WERI-Rb-1 (cell line): Measurements from ENCODE around the gene LGI4.

Experiments used
- DNase-seq: peaks from one replicate; pipeline ENCODE4 v3.0.0-alpha.2; 2020
- H3K27ac ChIP-seq: fragments of 250-450 bp; sonication (Bioruptor Pico); 2 replicates; pipeline ENCODE4 v1.5.1; 2020; ENCODE audit warnings: mild to moderate bottlenecking, moderate library complexity
- H3K27me3 ChIP-seq: fragments of 250-450 bp; sonication (Bioruptor Pico); 2 replicates; pipeline ENCODE4 v1.5.1; 2021; ENCODE audit warnings: mild to moderate bottlenecking, low read depth, moderate library complexity; ENCODE audit not compliant: insufficient read depth, severe bottlenecking
- H3K36me3 ChIP-seq: fragments of 250-450 bp; sonication (Bioruptor Pico); 2 replicates; pipeline ENCODE4 v1.5.1; 2020; ENCODE audit warnings: mild to moderate bottlenecking, moderate library complexity
- H3K4me3 ChIP-seq: 2 replicates; pipeline ENCODE4 v1.5.1; 2011; ENCODE audit warnings: low read depth, mild to moderate bottlenecking, control low read depth, low read length
- H3K9me3 ChIP-seq: fragments of 250-450 bp; sonication (Bioruptor Pico); 2 replicates; pipeline ENCODE4 v1.5.1; 2021; ENCODE audit warnings: mild to moderate bottlenecking, moderate library complexity; ENCODE audit not compliant: severe bottlenecking
- CTCF ChIP-seq: IDR thresholded peaks from 2 replicates; pipeline ENCODE4 v1.5.1; 2011; ENCODE audit warnings: low read depth, mild to moderate bottlenecking, control low read depth, inconsistent platforms, low read length

LGI4 gene

GRCh38 chr19:35144600-35145436 is 10.0 kb upstream of the LGI4 start:
- peaks cover 12% of the 10 kb centered on the region for H3K27me3 ChIP-seq
- H3K4me3 ChIP-seq = no peak overlapping the region
- peak; percentile 21 for DNase-seq
- H3K9me3 ChIP-seq = no peaks in the 10 kb centered on the region
- H3K36me3 ChIP-seq = no peaks in the 10 kb centered on the region
- H3K27ac ChIP-seq = no peak overlapping the region
- no peak for TF ChIP-seq CTCF

- no peaks in the 10 kb centered on the region for H3K9me3 ChIP-seq
- H3K4me3 ChIP-seq = no peak overlapping the region
- H3K36me3 ChIP-seq = no peaks in the 10 kb centered on the region
- no peak for TF ChIP-seq CTCF
- H3K27ac ChIP-seq = no peak overlapping the region
- peaks cover 12% of the 10 kb centered on the region for H3K27me3 ChIP-seq
- no peak for DNase-seq
Measured at GRCh38 chr19:35144259-35144599, 9.4 kb upstream of the LGI4 start.

- Histone ChIP-seq H3K27ac (no peak overlapping the region), H3K27me3 (peaks cover 12% of the 10 kb centered on the region), H3K9me3 (no peaks in the 10 kb centered on the region), H3K36me3 (no peaks in the 10 kb centered on the region), H3K4me3 (no peak overlapping the region)
- no peak for DNase-seq
- TF ChIP-seq CTCF = no peak
Measured at GRCh38 chr19:35143818-35144217, 9.0 kb upstream of the LGI4 start.

GRCh38 chr19:35143231-35143715 is 8.4 kb upstream of the LGI4 start, which contains the start of gene FXYD7:
TSS of gene FXYD7 (plus strand) at chr19:35143255. CDS start at chr19:35143334, 79 bp downstream.
- H3K9me3 ChIP-seq = no peaks in the 10 kb centered on the region
- TF ChIP-seq CTCF = no peak
- DNase-seq = peak; percentile 32
- peak within 1 kb of the TSS; percentile 68 for H3K4me3 ChIP-seq
- peaks cover 12% of the 10 kb centered on the region for H3K27me3 ChIP-seq
- no peak within 1 kb of the TSS for H3K27ac ChIP-seq
- H3K36me3 ChIP-seq = no peaks in the 10 kb centered on the region

- Histone ChIP-seq H3K27ac (no peak overlapping the region), H3K9me3 (no peaks in the 10 kb centered on the region), H3K4me3 (peak overlapping the region; percentile 68), H3K36me3 (no peaks in the 10 kb centered on the region), H3K27me3 (peaks cover 12% of the 10 kb centered on the region)
- peak; percentile 74 for DNase-seq
- TF ChIP-seq CTCF = peak; percentile 57
Measured at GRCh38 chr19:35142606-35143230, 7.9 kb upstream of the LGI4 start.
